ENCODE measurements around the gene EP400.

The EP400 gene

GRCh38 chr12:131949431-131950181 is at the start of gene EP400:
EP400 (plus strand) TSS chr12:131949942; CDS start chr12:131960620, 10,678 bp downstream.
- DNase-seq = peak; percentile 91

GRCh38 chr12:131900397-131900796 is 49.3 kb upstream of the EP400 start:
- DNase-seq = no peak

- no peak for DNase-seq
Observed at GRCh38 chr12:131901431-131902331, 48.1 kb upstream of the EP400 start.

GRCh38 chr12:131902332-131903241 is 47.2 kb upstream of the EP400 start:
- no peak for DNase-seq

- no peak for DNase-seq
Observed at GRCh38 chr12:131903270-131904255, 46.2 kb upstream of the EP400 start.

GRCh38 chr12:131904346-131904745 is 45.4 kb upstream of the EP400 start:
- no peak for DNase-seq

GRCh38 chr12:131905081-131905629 is 44.6 kb upstream of the EP400 start:
- DNase-seq = no peak

GRCh38 chr12:131905630-131906091 is 44.1 kb upstream of the EP400 start:
- DNase-seq = no peak

GRCh38 chr12:131907379-131908091 is 42.2 kb upstream of the EP400 start:
- no peak for DNase-seq

- DNase-seq = no peak
Observed at GRCh38 chr12:131908092-131909080, 41.4 kb upstream of the EP400 start.

GRCh38 chr12:131909081-131909751 is 40.5 kb upstream of the EP400 start:
- DNase-seq = no peak

GRCh38 chr12:131909752-131910219 is 40.0 kb upstream of the EP400 start:
- DNase-seq = no peak

- DNase-seq = no peak
Observed at GRCh38 chr12:131910302-131911027, 39.3 kb upstream of the EP400 start.

GRCh38 chr12:131911028-131911650 is 38.6 kb upstream of the EP400 start:
- DNase-seq = no peak

GRCh38 chr12:131911851-131912477 is 37.8 kb upstream of the EP400 start:
- no peak for DNase-seq

GRCh38 chr12:131912518-131913274 is 37.0 kb upstream of the EP400 start:
- DNase-seq = peak; percentile 9

Measured in midbrain (tissue), 1 donor.